Activated CD8-positive, alpha-beta memory T cell treated with anti-CD3 and anti-CD28 coated beads, Interleukin-2, amount 50 U/mL, for 1 hour (primary cell): Measurements from ENCODE around the gene KANK4.

Source experiments
- DNase-seq: peaks from one replicate; pipeline ENCODE4 v3.0.0-alpha.2; 2020; ENCODE audit errors: extremely low read depth

The KANK4 gene

GRCh38 chr1:62318756-62319544 lies at the start of gene KANK4:
Gene KANK4, minus strand, starts transcription at chr1:62319434. Its CDS starts 37,870 bp downstream, at chr1:62281564.
- DNase-seq = no peak

DNA sequence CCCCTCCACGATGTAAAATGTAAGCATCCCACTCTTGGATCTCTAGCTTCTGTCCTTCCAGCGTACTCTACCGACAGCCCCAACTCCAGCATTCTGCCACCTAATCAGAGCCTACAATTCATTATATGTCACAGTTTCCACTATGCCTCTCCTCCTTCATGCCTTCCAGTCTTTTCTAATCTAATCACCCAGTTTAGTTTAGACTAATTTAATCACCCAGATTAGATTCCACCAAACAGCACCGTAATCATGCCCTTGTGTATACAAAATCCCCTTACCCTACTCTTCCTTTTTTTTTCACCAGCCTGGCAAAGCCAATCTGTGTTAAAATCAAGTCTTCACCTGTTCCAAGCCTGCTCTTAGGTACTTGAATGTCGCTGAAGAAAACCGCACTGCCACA lies 49.8 kb upstream of the KANK4 start:
- no peak for DNase-seq

GRCh38 chr1:62367005-62367557 lies 47.8 kb upstream of the KANK4 start:
- DNase-seq = no peak

GRCh38 chr1:62364721-62365120 lies 45.5 kb upstream of the KANK4 start:
- DNase-seq = no peak

GRCh38 chr1:62362926-62363325 lies 43.7 kb upstream of the KANK4 start:
- no peak for DNase-seq

DNA sequence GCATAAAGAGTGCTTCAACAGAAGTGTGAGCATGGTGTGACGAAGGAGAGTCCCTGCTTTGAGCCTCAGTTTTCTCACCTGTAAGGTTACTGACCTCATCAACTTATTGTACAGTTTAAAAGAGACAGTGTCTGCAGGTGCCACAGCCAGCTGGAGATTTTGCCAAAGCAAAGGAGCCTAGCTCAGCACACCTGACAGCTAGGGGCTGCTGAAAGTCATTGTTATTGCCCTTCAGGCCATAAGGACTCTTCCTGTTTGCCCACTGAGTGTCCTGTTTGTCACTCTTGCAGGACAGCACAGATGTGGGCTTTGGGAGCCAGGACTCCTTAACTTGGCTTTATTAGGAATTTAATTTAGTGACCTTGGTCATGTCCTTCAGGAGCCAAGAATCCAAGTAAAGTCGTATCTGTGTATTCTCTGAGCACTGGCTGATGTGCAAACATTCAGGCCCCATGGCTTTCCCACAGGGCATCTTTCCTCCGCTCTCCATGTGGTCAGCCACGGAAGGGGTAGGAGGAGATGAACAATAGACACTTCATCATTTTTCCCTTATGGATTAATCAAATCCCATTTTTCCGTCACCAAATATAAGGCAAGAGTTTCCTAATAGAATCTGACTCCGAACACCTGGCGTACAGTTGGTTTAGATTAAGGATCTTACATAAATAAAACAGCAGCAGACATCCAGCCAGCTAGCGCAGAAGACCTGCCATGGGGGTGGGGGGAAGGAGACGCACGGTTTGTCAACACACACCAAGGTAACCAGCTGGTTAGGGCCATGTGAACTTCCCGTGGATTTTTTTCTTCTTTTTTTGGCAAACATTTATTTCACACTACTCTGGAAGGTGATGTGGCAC lies 43.1 kb upstream of the KANK4 start:
- no peak for DNase-seq

GRCh38 chr1:62361431-62361830 lies 42.2 kb upstream of the KANK4 start:
- no peak for DNase-seq

DNA sequence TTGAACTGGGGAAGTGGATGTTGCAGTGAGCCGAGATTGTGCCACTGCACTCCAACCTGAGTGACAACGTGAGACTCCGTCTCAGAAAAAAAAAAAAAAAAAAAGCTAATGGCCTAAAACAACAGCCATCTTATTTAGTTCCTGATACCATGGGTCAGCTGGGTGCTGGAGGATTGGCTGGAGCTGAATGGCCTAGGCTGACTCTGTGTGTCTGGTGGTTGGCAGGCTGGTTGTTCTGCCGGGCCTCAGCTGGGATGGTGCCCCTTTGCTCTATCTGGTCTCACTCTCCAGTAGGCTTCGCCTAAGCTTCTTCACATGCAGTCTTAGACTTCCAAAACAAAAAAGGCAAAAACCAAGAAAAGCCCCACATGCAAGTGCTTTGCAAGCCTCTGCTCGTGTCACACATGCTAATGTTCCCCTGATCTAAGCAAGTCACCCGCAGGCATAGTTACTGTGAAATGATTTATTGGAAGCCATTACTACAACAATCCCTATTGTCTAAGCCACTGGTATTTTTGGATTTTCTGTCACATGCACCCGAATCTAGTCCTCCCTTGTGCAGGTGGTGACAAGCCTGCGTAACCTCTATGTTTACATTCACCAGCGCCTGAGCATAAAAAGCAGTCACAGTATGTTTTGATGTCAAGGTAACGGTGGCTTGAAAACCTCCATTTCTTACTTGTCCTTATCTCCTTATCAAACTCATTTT lies 39.6 kb upstream of the KANK4 start:
- DNase-seq = no peak

DNA sequence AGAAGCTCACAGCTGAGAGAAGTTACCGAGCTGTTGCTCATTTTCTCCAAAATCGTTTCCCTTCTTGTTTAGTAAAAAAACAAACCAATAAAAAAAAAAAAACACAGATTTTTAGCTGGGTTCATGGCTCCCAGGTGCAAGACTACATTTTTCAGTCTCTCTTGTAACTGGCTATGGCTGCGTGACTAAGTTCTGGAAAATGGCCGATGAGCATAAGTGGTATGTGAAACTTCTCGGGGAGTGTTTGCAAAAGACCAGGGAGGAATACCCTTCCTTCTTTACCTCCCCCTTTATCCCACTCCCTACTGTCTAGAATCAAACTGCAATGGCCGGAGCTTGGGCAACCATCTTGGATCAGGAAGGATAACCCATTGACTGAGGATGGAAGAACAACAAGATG lies 38.7 kb upstream of the KANK4 start:
- no peak for DNase-seq

DNA sequence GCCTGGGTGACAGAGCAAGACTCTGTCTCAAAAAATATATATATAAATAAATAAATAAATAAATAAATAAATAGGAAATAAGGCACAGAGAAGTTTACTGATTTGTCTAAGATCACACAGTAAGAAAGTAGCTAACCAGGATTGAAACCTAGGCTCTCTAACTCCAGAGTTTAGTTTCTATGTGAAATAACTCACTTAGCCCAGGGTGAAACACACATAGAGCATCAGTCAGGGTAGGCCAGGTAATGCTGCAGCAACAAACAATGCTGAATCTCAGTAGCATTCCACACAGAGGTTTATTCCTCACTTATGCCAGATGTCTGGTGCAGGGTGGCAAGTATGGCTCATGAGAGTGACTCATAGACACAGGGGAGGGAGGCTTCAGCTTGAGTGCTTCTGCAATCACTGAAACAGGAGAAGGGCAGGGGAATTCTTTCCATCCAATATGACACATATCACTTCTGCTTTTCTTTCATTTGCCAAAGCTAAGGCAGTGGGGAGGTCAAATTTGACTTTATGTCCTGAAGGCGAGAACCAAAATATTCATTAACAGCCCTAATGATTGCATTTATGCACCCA lies 37.1 kb upstream of the KANK4 start:
- no peak for DNase-seq

DNA sequence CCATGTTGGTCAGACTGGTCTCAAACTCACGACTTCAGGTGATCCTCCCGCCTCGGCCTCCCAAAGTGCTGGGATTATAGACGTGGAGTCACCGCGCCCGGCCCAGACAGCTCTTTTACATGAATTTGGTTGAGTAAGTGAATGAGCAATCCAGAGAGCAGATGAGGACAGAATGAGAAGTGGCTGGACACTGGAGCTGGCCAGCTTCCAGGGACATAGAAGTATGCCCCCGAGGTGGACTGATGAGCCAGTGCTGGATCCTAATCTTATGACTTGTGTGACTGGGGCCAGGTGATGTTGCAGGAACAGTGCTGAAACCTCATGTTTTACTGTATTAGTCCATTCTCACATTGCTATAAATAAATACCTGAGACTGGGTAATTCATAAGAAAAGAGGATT lies 35.9 kb upstream of the KANK4 start:
- DNase-seq = no peak

GRCh38 chr1:62353853-62354252 lies 34.6 kb upstream of the KANK4 start:
- DNase-seq = no peak

DNA sequence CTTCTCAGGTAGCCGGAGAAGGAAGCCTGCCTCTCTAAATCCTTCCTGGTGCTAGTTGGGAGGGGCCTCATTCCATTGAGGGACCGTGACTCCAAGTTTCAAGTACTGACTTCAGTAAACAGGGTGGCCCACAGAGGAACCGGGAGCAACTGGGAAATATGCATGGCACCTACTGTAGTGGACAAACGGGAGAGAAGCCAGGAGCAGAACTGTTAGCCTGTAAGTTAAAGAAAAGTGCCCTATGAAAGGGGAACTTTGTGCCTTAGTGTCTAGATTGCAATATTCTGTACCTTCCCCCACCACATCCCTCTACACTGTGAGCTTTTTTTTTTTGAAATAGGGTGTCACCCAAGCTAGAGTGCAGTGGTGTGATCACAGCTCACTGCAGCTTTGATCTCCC lies 33.2 kb upstream of the KANK4 start:
- no peak for DNase-seq

DNA sequence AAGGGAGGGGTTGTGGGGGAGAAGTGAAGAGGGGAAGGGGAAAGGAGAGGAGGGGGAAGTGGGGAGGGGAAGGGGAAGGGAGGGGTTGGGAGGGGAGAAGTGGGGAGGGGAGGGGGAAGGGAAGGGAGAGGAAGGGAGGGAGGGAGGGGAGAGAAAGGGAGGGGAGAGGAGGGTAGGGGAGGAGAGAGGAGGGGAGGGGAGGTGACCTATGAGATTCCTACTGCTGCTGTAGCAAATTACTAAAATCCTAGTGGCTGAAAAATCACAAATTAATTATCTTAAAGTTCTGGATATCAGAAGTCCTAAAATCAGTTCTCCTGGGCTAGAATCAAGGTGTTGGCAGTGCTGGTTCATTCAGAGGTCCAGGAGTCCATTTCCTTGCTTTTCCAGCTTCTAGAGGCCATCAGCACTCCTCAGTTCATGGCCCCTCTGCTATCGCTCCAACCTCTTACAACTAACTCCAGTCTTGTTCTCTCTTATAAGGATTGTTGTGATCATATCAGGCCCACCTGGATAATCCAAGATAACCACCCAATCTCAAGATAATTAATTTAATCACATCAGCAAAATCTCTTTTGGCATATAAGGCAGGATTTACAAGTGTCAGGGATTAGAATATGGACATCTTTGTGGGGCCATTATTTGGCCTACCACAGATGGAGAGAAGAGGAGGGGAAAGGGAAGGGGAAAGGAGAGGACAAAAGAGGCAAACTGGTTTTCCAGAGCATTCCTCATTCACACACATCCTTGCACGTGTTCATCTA lies 30.4 kb upstream of the KANK4 start:
- no peak for DNase-seq

DNA sequence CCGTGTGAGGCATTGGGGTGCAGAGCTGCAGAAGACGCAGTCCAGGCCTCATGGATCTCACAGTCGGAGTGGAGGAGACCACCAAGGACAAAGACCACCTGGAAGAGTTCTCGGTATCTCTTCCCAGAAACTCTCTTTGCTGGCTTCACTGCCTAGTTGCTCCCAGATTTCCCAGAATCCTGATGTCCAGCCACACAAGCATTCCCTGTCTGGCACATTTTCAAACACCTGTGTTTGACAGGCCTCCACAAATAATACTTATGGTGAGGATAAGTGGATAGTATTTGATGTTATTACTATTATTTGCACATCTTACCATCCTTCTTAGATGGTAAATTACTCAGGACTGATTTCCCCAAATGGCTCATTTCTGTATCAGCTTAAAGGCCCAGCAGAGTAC lies 27.7 kb upstream of the KANK4 start:
- no peak for DNase-seq

- no peak for DNase-seq
Measured at GRCh38 chr1:62343911-62344310, 24.7 kb upstream of the KANK4 start.

DNA sequence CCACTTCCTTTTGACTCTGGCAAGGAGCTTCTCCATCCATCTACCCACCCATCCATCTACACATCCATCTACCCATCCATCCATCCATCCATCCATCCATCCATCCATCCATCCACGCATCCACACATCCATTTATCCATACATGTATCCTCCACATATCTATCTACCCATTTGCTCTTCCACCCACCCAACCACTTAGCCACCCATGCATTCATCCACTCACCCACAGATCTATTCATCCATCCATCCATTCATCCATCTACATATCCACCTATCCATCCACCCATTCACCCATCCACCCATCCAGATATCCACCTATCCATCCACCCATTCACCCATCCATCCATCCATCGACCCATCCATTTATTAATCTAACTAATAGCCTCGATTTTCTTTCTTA lies 23.0 kb upstream of the KANK4 start:
- DNase-seq = no peak

GRCh38 chr1:62341615-62342014 lies 22.4 kb upstream of the KANK4 start:
- DNase-seq = no peak

- no peak for DNase-seq
Measured at GRCh38 chr1:62341089-62341488, 21.9 kb upstream of the KANK4 start.

GRCh38 chr1:62337706-62338631 lies 18.7 kb upstream of the KANK4 start:
- no peak for DNase-seq
